Stomach smooth muscle (tissue), 2 donors: ENCODE data around the gene PPP2R5C.
A peak's percentile ranks its signal among the peaks of the same experiment; 100 is the strongest.

Experiments
- H3K27ac ChIP-seq: one replicate; pipeline ENCODE4 v1.7.0; 2013; ENCODE audit warnings: mild to moderate bottlenecking, low read length, inconsistent platforms
- H3K27me3 ChIP-seq, 2 donors: one replicate each; pipeline ENCODE4 v1.7.0; 2013; ENCODE audit warnings: low read length in 2 of 2; ENCODE audit not compliant: insufficient read depth in 2 of 2, control insufficient read depth in 1 of 2
- H3K36me3 ChIP-seq, 2 donors: one replicate each; pipeline ENCODE4 v1.7.0; 2013; ENCODE audit warnings: low read length in 2 of 2; ENCODE audit not compliant: control insufficient read depth in 2 of 2, insufficient read depth in 2 of 2
- H3K4me1 ChIP-seq: one replicate; pipeline ENCODE4 v1.7.0; 2013; ENCODE audit warnings: low read length; ENCODE audit not compliant: control insufficient read depth, insufficient read depth
- H3K4me3 ChIP-seq, 2 donors: one replicate each; pipeline ENCODE4 v1.7.0; 2013; ENCODE audit warnings: low read length in 2 of 2
- H3K9ac ChIP-seq, 2 donors: one replicate each; pipeline ENCODE4 v1.7.0; 2013; ENCODE audit warnings: low read length in 2 of 2, mild to moderate bottlenecking in 1 of 2
- H3K9me3 ChIP-seq, 2 donors: one replicate each; pipeline ENCODE4 v1.7.0; 2013; ENCODE audit warnings: low read length in 2 of 2; ENCODE audit not compliant: control insufficient read depth in 2 of 2
- donor health status: healthy.
- donor health status: Pancreatic carcinoma.

The PPP2R5C gene

DNA sequence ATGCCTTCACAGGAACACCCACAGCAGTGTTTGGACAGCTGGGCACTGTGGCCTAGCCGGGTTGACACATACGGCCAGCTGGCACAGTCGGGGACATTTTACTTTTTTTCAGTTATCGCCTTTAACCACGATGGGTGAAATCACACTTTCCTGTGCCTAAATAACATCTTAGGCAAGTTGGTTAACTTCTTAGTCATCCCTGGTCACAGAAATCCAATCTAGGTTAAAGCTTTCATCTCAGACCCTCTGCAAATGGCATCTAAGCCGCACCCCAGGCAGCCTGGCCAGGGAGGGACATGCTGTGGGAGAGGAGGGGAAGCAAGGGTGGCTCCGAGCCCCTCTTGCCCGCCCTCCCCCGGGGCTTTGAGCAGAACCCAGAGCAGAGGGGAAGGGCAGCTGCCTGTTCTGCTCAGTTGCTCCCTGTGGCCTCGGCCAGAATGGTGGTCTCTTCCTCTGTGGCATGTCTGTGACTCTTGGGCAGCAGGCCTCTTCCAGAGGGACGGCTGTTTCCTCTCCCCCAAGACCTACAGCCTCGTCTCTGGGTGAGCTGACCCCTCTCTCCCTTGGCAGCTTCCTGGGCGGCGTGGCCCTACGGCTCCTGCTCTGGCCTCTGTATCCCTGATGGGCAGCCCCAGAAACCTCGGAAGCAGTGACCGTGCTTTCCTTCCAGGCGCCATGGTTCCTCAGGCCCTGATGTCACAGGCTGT, 117.5 kb downstream of the PPP2R5C start:
- H3K27me3 ChIP-seq: no peaks in the 10 kb centered on the region
- peaks cover 23% of the 10 kb centered on the region for H3K4me1 ChIP-seq
- peaks cover 10 to 15% of the 10 kb centered on the region in 2 donors for H3K36me3 ChIP-seq
- H3K9me3 ChIP-seq: no peaks in the 10 kb centered on the region
- peak overlapping the region; percentile 46 for H3K27ac ChIP-seq
- H3K4me3 ChIP-seq: no peak overlapping the region
- H3K9ac ChIP-seq: no peak overlapping the region

DNA sequence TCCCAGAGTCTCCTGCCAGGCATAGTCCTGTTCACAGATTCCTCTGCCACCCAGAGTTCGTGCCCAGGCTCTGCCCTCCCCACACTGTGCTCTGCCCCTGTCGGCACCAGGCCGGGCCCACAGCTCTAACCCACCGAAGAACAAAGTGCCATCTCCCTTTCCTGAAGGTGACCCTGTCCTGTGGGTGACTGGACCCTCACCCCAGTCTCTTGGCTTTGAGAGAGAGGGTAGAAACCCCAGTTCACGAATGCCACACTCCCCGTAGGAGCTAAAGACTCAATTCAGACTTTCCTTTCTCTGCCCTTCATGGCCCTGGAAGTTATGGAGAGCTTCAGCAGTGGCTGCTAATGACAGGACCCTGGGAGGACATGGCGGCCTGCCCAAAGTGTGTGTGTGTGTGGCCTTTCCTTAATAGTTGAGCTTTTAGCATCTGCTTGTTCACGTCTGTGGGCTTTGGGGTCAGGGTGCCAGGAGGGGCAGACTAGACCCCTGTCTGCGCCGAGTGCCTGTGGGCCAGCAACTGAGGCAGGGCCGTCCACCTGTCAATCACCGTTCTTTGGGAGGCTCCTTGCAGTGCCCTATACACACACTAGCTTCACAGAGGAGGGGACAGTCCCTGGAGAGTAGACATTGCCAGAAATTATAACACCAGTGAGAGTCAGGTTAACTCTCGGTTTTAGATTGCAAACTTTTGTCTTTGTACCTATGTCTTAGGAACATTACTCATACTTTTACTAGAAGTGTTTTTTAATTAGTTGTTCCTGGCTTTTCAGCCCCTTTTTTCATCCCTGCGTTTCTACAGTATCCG, 118.2 kb downstream of the PPP2R5C start:
- Histone ChIP-seq H3K4me1 (peaks cover 23% of the 10 kb centered on the region), H3K36me3 (peaks cover 17 to 23% of the 10 kb centered on the region in 2 donors), H3K9me3 (no peaks in the 10 kb centered on the region), H3K4me3 (no peak overlapping the region), H3K9ac (peak overlapping the region in 1 of 2 donors; percentile 13), H3K27me3 (no peaks in the 10 kb centered on the region), H3K27ac (peak overlapping the region; percentile 41)

DNA sequence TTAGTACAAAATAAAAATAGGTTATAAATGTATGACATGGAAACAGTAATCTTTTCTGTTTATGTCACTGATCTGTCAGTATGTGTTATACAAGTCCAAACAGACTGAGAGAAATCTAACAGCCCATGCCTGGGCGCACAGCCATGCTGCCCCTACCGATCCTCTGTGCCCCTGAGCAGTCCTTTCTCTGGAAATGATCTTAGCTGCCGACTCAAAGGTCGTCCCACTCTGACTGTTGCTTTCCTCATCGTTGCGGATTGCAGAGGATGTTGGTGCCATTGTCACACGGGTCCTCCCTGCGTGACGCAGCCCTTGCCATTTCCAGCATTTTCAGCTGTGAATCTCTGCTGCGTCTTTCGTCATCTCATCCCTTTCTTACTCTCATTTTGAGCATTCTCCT, 119.9 kb downstream of the PPP2R5C start:
- Histone ChIP-seq H3K4me3 (no peak overlapping the region), H3K27me3 (no peaks in the 10 kb centered on the region), H3K9me3 (no peaks in the 10 kb centered on the region), H3K4me1 (peaks cover 21% of the 10 kb centered on the region), H3K9ac (no peak overlapping the region), H3K27ac (no peak overlapping the region), H3K36me3 (peaks cover 25 to 26% of the 10 kb centered on the region in 2 donors)

DNA sequence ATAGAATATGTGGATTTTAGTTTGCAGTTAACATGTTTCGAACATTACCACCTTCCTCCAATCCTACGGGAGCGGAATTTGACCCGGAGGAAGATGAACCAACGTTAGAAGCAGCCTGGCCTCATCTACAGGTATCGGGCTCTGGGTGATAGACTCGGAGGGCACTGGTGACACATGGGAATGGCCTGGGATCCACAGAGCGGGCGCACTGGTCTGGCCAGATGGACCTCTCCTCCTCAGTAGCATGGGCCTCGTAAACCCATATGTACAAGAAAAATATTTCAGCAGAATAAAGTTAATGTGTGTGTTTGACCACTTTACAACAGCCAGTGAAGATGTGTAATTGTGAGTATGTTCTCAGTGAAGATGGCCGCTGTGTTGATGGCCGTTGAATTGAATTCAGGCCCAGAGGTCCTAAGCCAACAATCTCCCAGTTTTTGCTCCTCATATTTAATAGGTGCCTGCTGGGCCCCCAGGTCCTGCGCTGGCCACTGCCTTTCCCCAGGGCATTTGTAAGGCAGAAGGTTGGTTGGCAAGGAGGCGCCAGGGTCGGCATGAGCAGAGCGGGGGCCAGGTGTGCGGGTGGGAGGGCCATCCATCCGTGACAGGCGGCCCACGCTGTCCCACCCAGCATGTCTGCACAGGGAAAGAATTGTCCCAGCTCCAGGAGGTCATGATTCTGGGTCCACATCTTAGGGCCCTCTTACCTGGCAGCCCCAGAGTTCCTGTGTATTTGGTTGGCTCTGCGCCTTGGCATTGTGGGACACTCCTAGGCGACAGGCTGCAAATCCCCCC, 120.8 kb downstream of the PPP2R5C start:
- H3K9ac ChIP-seq: no peak overlapping the region
- H3K4me3 ChIP-seq: no peak overlapping the region
- H3K36me3 ChIP-seq: peaks cover 29 to 35% of the 10 kb centered on the region in 2 donors
- H3K27ac ChIP-seq: no peak overlapping the region
- H3K4me1 ChIP-seq: peaks cover 15% of the 10 kb centered on the region
- no peaks in the 10 kb centered on the region for H3K27me3 ChIP-seq
- no peaks in the 10 kb centered on the region for H3K9me3 ChIP-seq

DNA sequence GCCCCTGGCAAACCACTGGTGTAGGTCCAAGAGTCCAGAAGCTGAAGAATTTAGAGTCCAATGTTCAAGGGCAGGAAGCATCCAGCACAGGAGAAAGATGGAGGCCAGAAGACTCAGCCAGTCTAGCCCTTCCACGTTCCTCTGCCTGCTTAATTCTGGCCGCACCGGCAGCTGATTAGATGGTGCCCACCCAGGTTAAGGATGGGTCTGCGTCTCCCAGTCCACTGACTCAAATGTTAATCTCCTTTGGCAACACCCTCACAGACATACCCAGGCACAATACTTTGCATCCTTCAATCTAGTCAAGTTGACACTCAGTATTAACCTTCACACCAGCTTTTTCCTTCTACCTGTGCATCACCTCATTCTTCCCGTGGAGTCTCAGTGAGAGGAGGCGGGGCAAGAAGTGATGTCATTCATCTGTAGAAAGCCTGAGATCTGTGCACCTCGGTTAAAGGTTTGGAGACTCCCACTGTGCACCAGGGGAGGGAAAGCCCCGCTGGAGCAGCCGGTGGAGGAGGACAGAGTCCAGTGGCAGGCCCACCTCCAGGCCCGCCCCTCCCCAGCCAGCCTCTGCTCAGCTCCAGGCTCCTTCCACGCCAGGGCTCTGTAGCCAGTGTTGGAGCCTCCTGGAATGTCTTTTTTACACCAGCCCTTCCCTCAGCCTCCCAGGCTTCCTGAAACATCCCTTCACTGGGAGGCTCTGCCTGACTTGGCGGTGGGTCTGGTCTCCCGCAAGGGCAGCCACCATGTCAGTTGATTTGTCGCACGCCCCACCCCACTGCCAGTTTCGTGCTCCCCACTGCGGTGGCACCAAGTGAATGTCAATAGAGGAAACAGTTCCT, 122.8 kb downstream of the PPP2R5C start:
- Histone ChIP-seq H3K27me3 (no peaks in the 10 kb centered on the region), H3K4me1 (peaks cover 9% of the 10 kb centered on the region), H3K9me3 (no peaks in the 10 kb centered on the region), H3K4me3 (no peak overlapping the region), H3K27ac (no peak overlapping the region), H3K36me3 (peaks cover 43 to 44% of the 10 kb centered on the region in 2 donors), H3K9ac (no peak overlapping the region)

DNA sequence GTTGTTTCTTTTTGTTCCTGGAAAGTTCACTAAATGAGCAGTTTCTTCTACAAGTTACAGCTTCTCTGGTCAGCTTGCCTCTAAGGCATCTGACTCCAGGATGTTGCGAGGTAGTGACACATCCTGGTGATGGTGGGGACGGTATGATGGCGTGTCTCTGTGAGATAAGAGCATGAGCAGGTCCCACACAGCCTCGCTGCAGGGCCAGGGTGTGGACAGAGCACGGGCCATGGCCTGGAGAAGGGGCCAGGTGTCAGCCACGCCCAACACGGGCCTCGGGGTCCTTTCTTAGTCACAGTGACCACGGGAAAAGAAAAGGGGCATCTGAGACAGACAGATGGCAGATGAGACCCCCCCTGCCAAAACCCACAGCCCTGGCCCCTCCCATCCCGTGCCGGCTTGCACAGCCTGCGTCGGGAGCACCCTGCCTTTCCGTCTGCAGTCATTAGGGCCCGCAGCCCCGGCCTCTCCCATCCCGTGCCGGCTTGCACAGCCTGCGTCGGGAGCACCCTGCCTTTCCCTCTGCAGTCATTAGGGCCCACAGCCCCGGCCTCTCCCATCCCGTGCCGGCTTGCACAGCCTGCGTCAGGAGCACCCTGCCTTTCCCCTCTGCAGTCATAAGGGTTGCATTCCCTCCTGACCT, 123.5 kb downstream of the PPP2R5C start:
- H3K27me3 ChIP-seq: no peaks in the 10 kb centered on the region
- H3K4me1 ChIP-seq: peaks cover 3% of the 10 kb centered on the region
- H3K4me3 ChIP-seq: no peak overlapping the region
- no peak overlapping the region for H3K27ac ChIP-seq
- H3K36me3 ChIP-seq: peaks cover 44 to 45% of the 10 kb centered on the region in 2 donors
- no peaks in the 10 kb centered on the region for H3K9me3 ChIP-seq
- no peak overlapping the region for H3K9ac ChIP-seq

DNA sequence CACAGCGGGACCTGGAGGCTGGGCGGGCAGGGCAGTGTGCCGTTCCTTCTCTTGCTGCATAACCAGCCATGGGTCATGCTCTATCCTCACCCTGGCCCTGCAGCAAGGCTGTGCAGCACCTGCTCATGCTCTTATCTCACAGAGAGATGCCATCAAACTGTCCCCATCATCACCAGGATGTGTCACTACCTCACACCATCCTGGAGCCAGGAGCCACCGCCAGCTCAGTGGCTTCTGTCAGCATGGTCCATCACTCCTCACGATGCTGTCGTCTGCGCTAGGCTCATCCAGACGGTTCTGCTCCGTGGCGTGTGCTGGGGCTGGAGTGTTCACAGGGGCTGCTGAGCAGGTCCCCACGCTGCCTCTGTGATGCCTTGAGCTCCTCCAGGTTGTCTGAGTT, 125.7 kb downstream of the PPP2R5C start:
- no peak overlapping the region for H3K27ac ChIP-seq
- H3K9ac ChIP-seq: no peak overlapping the region
- H3K9me3 ChIP-seq: no peaks in the 10 kb centered on the region
- H3K27me3 ChIP-seq: no peaks in the 10 kb centered on the region
- H3K36me3 ChIP-seq: peaks cover 45 to 50% of the 10 kb centered on the region in 2 donors
- no peak overlapping the region for H3K4me3 ChIP-seq
- no peaks in the 10 kb centered on the region for H3K4me1 ChIP-seq

DNA sequence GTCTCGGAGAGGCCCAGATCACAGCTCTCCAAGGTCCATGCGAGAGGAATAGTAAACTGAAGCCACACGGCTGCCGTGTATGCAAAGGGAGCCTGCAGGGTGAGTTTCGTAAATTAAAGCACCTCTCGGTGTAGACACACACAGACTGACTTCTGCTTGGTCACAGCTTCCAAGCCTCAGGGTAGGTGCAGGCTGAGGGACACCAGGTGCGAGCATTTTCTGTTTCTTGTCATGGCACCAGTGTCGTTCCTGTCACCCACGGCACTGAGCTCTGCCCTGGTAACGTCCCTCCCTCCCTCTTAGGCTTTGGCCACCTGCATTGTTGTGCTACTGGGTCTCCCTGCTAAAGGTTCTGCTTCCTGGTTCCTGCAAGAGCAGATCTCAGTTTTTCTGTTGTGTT, 126.7 kb downstream of the PPP2R5C start:
- Histone ChIP-seq H3K4me3 (no peak overlapping the region), H3K4me1 (no peaks in the 10 kb centered on the region), H3K36me3 (peaks cover 47 to 50% of the 10 kb centered on the region in 2 donors), H3K9ac (no peak overlapping the region), H3K27me3 (no peaks in the 10 kb centered on the region), H3K9me3 (no peaks in the 10 kb centered on the region), H3K27ac (no peak overlapping the region)

DNA sequence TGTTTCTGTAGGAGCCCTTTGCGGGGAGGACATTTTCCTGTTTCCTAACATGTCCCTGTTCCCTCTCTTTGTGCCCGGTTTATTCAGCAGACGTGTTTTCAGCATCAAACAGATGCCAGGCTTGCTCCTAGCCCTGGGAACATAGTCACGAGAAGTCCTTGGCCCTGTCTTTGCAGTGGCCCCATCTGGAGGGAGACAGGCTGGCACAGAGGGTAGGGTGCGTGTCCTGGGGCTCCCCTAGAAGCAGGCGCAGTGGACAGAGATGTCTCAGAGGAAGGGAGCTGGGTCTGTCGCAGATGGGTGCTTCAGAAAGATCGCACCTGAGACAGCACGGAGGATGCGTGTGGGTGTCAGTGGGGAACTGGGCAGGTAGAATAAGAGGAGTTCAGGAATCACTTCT, 127.9 kb downstream of the PPP2R5C start:
- Histone ChIP-seq H3K36me3 (peaks cover 44% of the 10 kb centered on the region in 2 donors), H3K27ac (no peak overlapping the region), H3K27me3 (no peaks in the 10 kb centered on the region), H3K9ac (no peak overlapping the region), H3K4me1 (no peaks in the 10 kb centered on the region), H3K9me3 (no peaks in the 10 kb centered on the region), H3K4me3 (no peak overlapping the region)
